K562 (cell line): ENCODE data around the gene LRRC71. TPM values are rescaled to one million over a fixed set of nuclear protein-coding genes. Genes with fewer than 3 reads are reported as not detected.

Experiments
- BACH1 ChIP-seq: fragments of 200-800 bp; sonication (Bioruptor generic); IDR thresholded peaks from 2 replicates; pipeline ENCODE4 v1.6.1; 2016; ENCODE audit warnings: missing genetic modification characterization, missing compliant biosample characterization
- CBX3 ChIP-seq, 2 experiments: IDR thresholded peaks; 1 replicate in 1 of 2; 2 replicates in 1 of 2; pipeline ENCODE4 v1.6.1; 2012; ENCODE audit warnings: inconsistent platforms in 2 of 2, low read length in 2 of 2, borderline replicate concordance in 1 of 2, control low read depth in 1 of 2
- GTF2E2 ChIP-seq: fragments of 200-800 bp; sonication (Bioruptor generic); IDR thresholded peaks from 2 replicates; pipeline ENCODE4 v1.6.1; 2016; ENCODE audit warnings: missing genetic modification characterization, missing compliant biosample characterization
- HNRNPUL1 ChIP-seq: fragments of 200-400 bp; formaldehyde crosslinking; IDR thresholded peaks from 2 replicates; pipeline ENCODE4 v1.6.1; 2017; ENCODE audit warnings: low read length
- LCOR ChIP-seq: sonication (generic); formaldehyde crosslinking; IDR thresholded peaks from 2 replicates; pipeline ENCODE4 v1.8.0; 2022; ENCODE audit warnings: mild to moderate bottlenecking, missing genetic modification reagents
- LEF1 ChIP-seq: fragments of 450-650 bp; IDR thresholded peaks from 2 replicates; pipeline ENCODE4 v1.6.1; 2016; ENCODE audit warnings: mild to moderate bottlenecking
- MAFG ChIP-seq: fragments of 450-650 bp; conservative IDR thresholded peaks from 2 replicates; pipeline ENCODE4 v1.6.1; 2016; ENCODE audit warnings: missing genetic modification characterization, missing compliant biosample characterization
- MAX ChIP-seq: sonication (generic); formaldehyde crosslinking; IDR thresholded peaks from 2 replicates; pipeline ENCODE4 v1.9.0; 2022; ENCODE audit warnings: mild to moderate bottlenecking, missing genetic modification reagents
- MLLT1 ChIP-seq, 2 experiments: fragments of 450-650 bp; IDR thresholded peaks; 2 replicates each; pipeline ENCODE4 v1.6.1; 2016
- MLX ChIP-seq, 2 experiments: fragments of 450-650 bp in 1 of 2; sonication (generic) in 1 of 2; formaldehyde crosslinking; conservative IDR thresholded peaks; 2 replicates each; pipeline versions ENCODE4 v1.4.0 to v1.8.1; 2020 to 2022; ENCODE audit warnings: mild to moderate bottlenecking in 1 of 2, missing genetic modification reagents in 1 of 2
- MXD1 ChIP-seq: fragments of 250-450 bp; sonication (Bioruptor Pico); IDR thresholded peaks from 2 replicates; pipeline ENCODE4 v1.8.0; 2021; ENCODE audit warnings: borderline replicate concordance, mild to moderate bottlenecking, moderate library complexity; ENCODE audit not compliant: poor library complexity, severe bottlenecking
- NFIC ChIP-seq: fragments of 450-650 bp; IDR thresholded peaks from 2 replicates; pipeline ENCODE4 v1.6.1; 2017; ENCODE audit warnings: mild to moderate bottlenecking, inconsistent platforms
- NFXL1 ChIP-seq: fragments of 450-650 bp; formaldehyde crosslinking; IDR thresholded peaks from 2 replicates; pipeline ENCODE4 v1.4.0; 2021; ENCODE audit warnings: mild to moderate bottlenecking
- RBM14 ChIP-seq: fragments of 200-400 bp; formaldehyde crosslinking; IDR thresholded peaks from 2 replicates; pipeline ENCODE4 v1.6.1; 2018; ENCODE audit warnings: low read depth, mild to moderate bottlenecking, low read length, moderate library complexity, borderline replicate concordance; ENCODE audit not compliant: insufficient read depth
- THRAP3 ChIP-seq: fragments of 450-650 bp; IDR thresholded peaks from 2 replicates; pipeline ENCODE4 v1.6.1; 2016; ENCODE audit warnings: mild to moderate bottlenecking, inconsistent platforms, borderline replicate concordance
- TSC22D4 ChIP-seq: fragments of 450-650 bp; IDR thresholded peaks from 2 replicates; pipeline ENCODE4 v1.6.1; 2016; ENCODE audit warnings: missing genetic modification characterization, missing biosample characterization, control low read depth
- polyA plus RNA-seq, 8 experiments: library from polyadenylated mRNA; depleted of rRNA in 4 of 8; stranded (reverse) in 5 of 8; unstranded in 3 of 8; fragments of >200 nt; fragmentation: Nextera tagmentation in 2 of 8; fragmentation: Illumina TruSeq in 1 of 8; extraction: Ambion mirVana in 2 of 8; extraction: Trizol in 1 of 8; gene quantifications; 2 replicates each; pipeline versions ENCODE4 v1.2.1 to v1.2.3, GENCODE V29; 2011 to 2014; ENCODE audit warnings: inconsistent platforms in 1 of 8, missing spikeins in 1 of 8
- total RNA-seq, 7 experiments: library from RNA; depleted of rRNA in 6 of 7; stranded (reverse); fragments of >200 nt in 6 of 7; fragmentation: Illumina TruSeq in 2 of 7; extraction: Trizol in 2 of 7; gene quantifications; 2 replicates each; pipeline versions ENCODE4 v1.2.1 to v1.2.3, GENCODE V29; 2011 to 2021; ENCODE audit warnings: low replicate concordance in 1 of 7
- TF ChIP-seq, protein P1 (sequence below), 2 experiments: fragments of 250-450 bp in 1 of 2; fragments of 450-650 bp in 1 of 2; sonication (Bioruptor Pico) in 1 of 2; IDR thresholded peaks; 2 replicates each; pipeline versions ENCODE4 v1.6.1 to v1.8.0; 2016 to 2021; ENCODE audit warnings: mild to moderate bottlenecking in 2 of 2, moderate library complexity in 2 of 2, missing compliant biosample characterization in 1 of 2, missing genetic modification characterization in 1 of 2

LRRC71 gene
- total and polyA plus RNA-seq, 9 of the 15 experiments (the other 6 are each of a cell fraction or from before 2014, with no cell fraction given) = 0.06 to 1.2 (median 0.51) TPM; not detected in 1

GRCh38 chr1:156920233-156921052, at the start of gene LRRC71 (continued):
- TF ChIP-seq MLLT1 (IDR thresholded peaks at IDR 0.05) = peak in 1 of 2 experiments; percentile 67; a peak in 1 of 4 replicates
- TF ChIP-seq, protein P1, sequence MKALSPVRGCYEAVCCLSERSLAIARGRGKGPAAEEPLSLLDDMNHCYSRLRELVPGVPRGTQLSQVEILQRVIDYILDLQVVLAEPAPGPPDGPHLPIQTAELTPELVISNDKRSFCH (CRISPR knock-in tag; IDR thresholded peaks at IDR 0.05) = no peak
- TF ChIP-seq, protein P1 (tag; IDR thresholded peaks at IDR 0.05) = no peak
- TF ChIP-seq HNRNPUL1 = no peak
- no peak for TF ChIP-seq THRAP3
- 0 out of 3 replicates have a peak, but pooled peaks of 1 of the 2 experiments have one; percentile 50 for TF ChIP-seq CBX3 (IDR thresholded peaks at IDR 0.05; ENCODE audit: borderline replicate concordance in 1 of 2, low read length in 2 of 2)
- TF ChIP-seq LCOR (CRISPR knock-in tag) = peak; percentile 87; the same call in 1 of the 2 replicates
- TF ChIP-seq BACH1 = no peak
- no peak for TF ChIP-seq RBM14
- 0 out of 2 replicates have a peak, but pooled peaks have one; percentile 22 for TF ChIP-seq GTF2E2
- no peak for TF ChIP-seq MXD1 (CRISPR knock-in tag)
- peak; percentile 93 for TF ChIP-seq MAX (CRISPR knock-in tag)
- TF ChIP-seq MLX (CRISPR knock-in tag; conservative IDR thresholded peaks at IDR 0.05) = no peak
- no peak for TF ChIP-seq MAFG (tag)
- TF ChIP-seq NFXL1 = no peak
- no peak for TF ChIP-seq LEF1
- no peak for TF ChIP-seq TSC22D4 (tag)
- TF ChIP-seq NFIC = peak; percentile 57
